DMS153 (cell line): ENCODE measurements around the gene ZNF536.
"Not testable (repeated sequence)": the region's sequence is repeated elsewhere in the genome, so short reads cannot be mapped to it uniquely, and the experiment has no call there.

ENCODE experiments used
- DNase-seq: peaks from one replicate; lab custom pipeline; 2025; lab: John Stamatoyannopoulos, UW

ZNF536 gene

GRCh38 chr19:30419568-30420180 lies 47.5 kb downstream of the ZNF536 start:
- no peak for DNase-seq

GRCh38 chr19:30420316-30420715 lies 48.1 kb downstream of the ZNF536 start:
- no peak for DNase-seq

- DNase-seq = no peak
Observed at GRCh38 chr19:30420881-30421280, 48.7 kb downstream of the ZNF536 start.

- no peak for DNase-seq
Observed at GRCh38 chr19:30421571-30421970, 49.4 kb downstream of the ZNF536 start.

GRCh38 chr19:30423481-30423880 lies 51.3 kb downstream of the ZNF536 start:
- no peak for DNase-seq

GRCh38 chr19:30425885-30426838 lies 54.0 kb downstream of the ZNF536 start:
- no peak for DNase-seq

GRCh38 chr19:30426864-30427263 lies 54.7 kb downstream of the ZNF536 start:
- DNase-seq = no peak

- DNase-seq = no peak
Observed at GRCh38 chr19:30428092-30428680, 56.0 kb downstream of the ZNF536 start.

- no peak for DNase-seq
Observed at GRCh38 chr19:30428844-30429243, 56.7 kb downstream of the ZNF536 start.

- no peak for DNase-seq
Observed at GRCh38 chr19:30430206-30430734, 58.1 kb downstream of the ZNF536 start.

GRCh38 chr19:30431591-30431990 lies 59.4 kb downstream of the ZNF536 start:
- DNase-seq = no peak

GRCh38 chr19:30434797-30435594 lies 62.8 kb downstream of the ZNF536 start:
- DNase-seq = no peak

GRCh38 chr19:30437869-30438268 lies 65.7 kb downstream of the ZNF536 start:
- DNase-seq = no peak

GRCh38 chr19:30439310-30439709 lies 67.1 kb downstream of the ZNF536 start:
- no peak for DNase-seq

GRCh38 chr19:30441011-30441410 lies 68.8 kb downstream of the ZNF536 start:
- no peak for DNase-seq

- DNase-seq = no peak
Observed at GRCh38 chr19:30442674-30443073, 70.5 kb downstream of the ZNF536 start.

GRCh38 chr19:30443531-30444252 lies 71.5 kb downstream of the ZNF536 start:
- no peak for DNase-seq

GRCh38 chr19:30444253-30444671 lies 72.1 kb downstream of the ZNF536 start:
- DNase-seq = no peak

GRCh38 chr19:30444686-30445232 lies 72.6 kb downstream of the ZNF536 start:
- DNase-seq = no peak

- no peak for DNase-seq
Observed at GRCh38 chr19:30445385-30445784, 73.2 kb downstream of the ZNF536 start.

- DNase-seq = not testable (repeated sequence)
Observed at GRCh38 chr19:30446120-30446519, 73.9 kb downstream of the ZNF536 start.
